ENCODE results near the gene KIAA0825.
A peak's percentile ranks its signal among the peaks of the same experiment; 100 is the strongest.

KIAA0825 gene

GRCh38 chr5:94240993-94241651 is 377.3 kb downstream of the KIAA0825 start:
- peaks cover 0 to 1% (median 0%) of the 10 kb centered on the region in 5 experiments for H3K9me3 ChIP-seq (ENCODE audit: control extremely low read depth in 1 of 5, control insufficient read depth in 4 of 5, insufficient read depth in 2 of 5, low read depth in 1 of 5, low read length in 4 of 5)
- no peaks in the 10 kb centered on the region for H3K27me3 ChIP-seq (replicated peaks in 2 of 5; ENCODE audit: control insufficient read depth in 4 of 5, insufficient read depth in 5 of 5, low read length in 4 of 5)
- POLR2A ChIA-PET, result no interaction called here
- WGBS (ENCODE audit: insufficient coverage), result 100% methylated on average over 1 of the region's 3 CpGs
- H3K27ac ChIP-seq (ENCODE audit: insufficient read depth in 1 of 2, low read depth in 1 of 2, low read length in 2 of 2, poor library complexity in 1 of 2, severe bottlenecking in 2 of 2), result no peak overlapping the region
- no peak for DNase-seq
- H3K4me1 ChIP-seq (ENCODE audit: control extremely low read depth in 1 of 4, control insufficient read depth in 4 of 4, insufficient read depth in 4 of 4, low read length in 3 of 4), result peaks cover 0 to 15% (median 5%) of the 10 kb centered on the region in 4 experiments
- H3K4me3 ChIP-seq (ENCODE audit: control insufficient read depth in 1 of 7, extremely low read depth in 1 of 7, insufficient read depth in 4 of 7, low read depth in 2 of 7, low read length in 6 of 7), result no peak overlapping the region
- CTCF ChIA-PET, result no interaction called here
- H3K36me3 ChIP-seq (ENCODE audit: control insufficient read depth in 4 of 4, insufficient read depth in 4 of 4, low read length in 3 of 4), result no peaks in the 10 kb centered on the region

GRCh38 chr5:94240596-94240992 is 377.8 kb downstream of the KIAA0825 start:
- CTCF ChIA-PET, result no interaction called here

GRCh38 chr5:94240134-94240533 is 378.3 kb downstream of the KIAA0825 start:
- POLR2A ChIA-PET, result no interaction called here

More at GRCh38 chr5:94240596-94240992, 377.8 kb downstream of the KIAA0825 start:
- DNase-seq, result no peak
- H3K36me3 ChIP-seq (ENCODE audit: control insufficient read depth in 4 of 4, insufficient read depth in 4 of 4, low read length in 3 of 4), result no peaks in the 10 kb centered on the region
- POLR2A ChIA-PET, result no interaction called here
- no peak overlapping the region for H3K4me3 ChIP-seq (ENCODE audit: control insufficient read depth in 1 of 7, extremely low read depth in 1 of 7, insufficient read depth in 4 of 7, low read depth in 2 of 7, low read length in 6 of 7)
- WGBS (ENCODE audit: insufficient coverage), result 100% methylated on average over 5 of the region's 5 CpGs
- no peaks in the 10 kb centered on the region for H3K27me3 ChIP-seq (replicated peaks in 2 of 5; ENCODE audit: control insufficient read depth in 4 of 5, insufficient read depth in 5 of 5, low read length in 4 of 5)
- peaks cover 0 to 9% (median 2%) of the 10 kb centered on the region in 4 experiments for H3K4me1 ChIP-seq (ENCODE audit: control extremely low read depth in 1 of 4, control insufficient read depth in 4 of 4, insufficient read depth in 4 of 4, low read length in 3 of 4)
- peaks cover 0 to 7% (median 2%) of the 10 kb centered on the region in 5 experiments for H3K9me3 ChIP-seq (ENCODE audit: control extremely low read depth in 1 of 5, control insufficient read depth in 4 of 5, insufficient read depth in 2 of 5, low read depth in 1 of 5, low read length in 4 of 5)
- H3K27ac ChIP-seq (ENCODE audit: insufficient read depth in 1 of 2, low read depth in 1 of 2, low read length in 2 of 2, poor library complexity in 1 of 2, severe bottlenecking in 2 of 2), result no peak overlapping the region

GRCh38 chr5:94239266-94239665 is 379.1 kb downstream of the KIAA0825 start:
- no peaks in the 10 kb centered on the region for H3K36me3 ChIP-seq (ENCODE audit: control insufficient read depth in 4 of 4, insufficient read depth in 4 of 4, low read length in 3 of 4)
- no peak overlapping the region for H3K27ac ChIP-seq (ENCODE audit: insufficient read depth in 1 of 2, low read depth in 1 of 2, low read length in 2 of 2, poor library complexity in 1 of 2, severe bottlenecking in 2 of 2)
- no peak overlapping the region for H3K4me3 ChIP-seq (ENCODE audit: control insufficient read depth in 1 of 7, extremely low read depth in 1 of 7, insufficient read depth in 4 of 7, low read depth in 2 of 7, low read length in 6 of 7)
- WGBS (ENCODE audit: insufficient coverage), result 83% methylated on average over 1 of the region's 2 CpGs
- no peak for DNase-seq
- POLR2A ChIA-PET, result no interaction called here
- peaks cover 3 to 20% (median 5%) of the 10 kb centered on the region in 5 experiments for H3K9me3 ChIP-seq (ENCODE audit: control extremely low read depth in 1 of 5, control insufficient read depth in 4 of 5, insufficient read depth in 2 of 5, low read depth in 1 of 5, low read length in 4 of 5)
- H3K4me1 ChIP-seq (ENCODE audit: control extremely low read depth in 1 of 4, control insufficient read depth in 4 of 4, insufficient read depth in 4 of 4, low read length in 3 of 4), result no peaks in the 10 kb centered on the region
- H3K27me3 ChIP-seq (replicated peaks in 2 of 5; ENCODE audit: control insufficient read depth in 4 of 5, insufficient read depth in 5 of 5, low read length in 4 of 5), result no peaks in the 10 kb centered on the region
- CTCF ChIA-PET, result no interaction called here

More at GRCh38 chr5:94240134-94240533, 378.3 kb downstream of the KIAA0825 start:
- peaks cover 0 to 5% (median 0%) of the 10 kb centered on the region in 4 experiments for H3K4me1 ChIP-seq (ENCODE audit: control extremely low read depth in 1 of 4, control insufficient read depth in 4 of 4, insufficient read depth in 4 of 4, low read length in 3 of 4)
- no peak for DNase-seq
- CTCF ChIA-PET, result no interaction called here
- 93% methylated on average over 2 of the region's 3 CpGs for WGBS (ENCODE audit: insufficient coverage)
- no peaks in the 10 kb centered on the region for H3K27me3 ChIP-seq (replicated peaks in 2 of 5; ENCODE audit: control insufficient read depth in 4 of 5, insufficient read depth in 5 of 5, low read length in 4 of 5)
- no peaks in the 10 kb centered on the region for H3K36me3 ChIP-seq (ENCODE audit: control insufficient read depth in 4 of 4, insufficient read depth in 4 of 4, low read length in 3 of 4)
- H3K4me3 ChIP-seq (ENCODE audit: control insufficient read depth in 1 of 7, extremely low read depth in 1 of 7, insufficient read depth in 4 of 7, low read depth in 2 of 7, low read length in 6 of 7), result no peak overlapping the region
- peaks cover 2 to 11% (median 4%) of the 10 kb centered on the region in 5 experiments for H3K9me3 ChIP-seq (ENCODE audit: control extremely low read depth in 1 of 5, control insufficient read depth in 4 of 5, insufficient read depth in 2 of 5, low read depth in 1 of 5, low read length in 4 of 5)
- no peak overlapping the region for H3K27ac ChIP-seq (ENCODE audit: insufficient read depth in 1 of 2, low read depth in 1 of 2, low read length in 2 of 2, poor library complexity in 1 of 2, severe bottlenecking in 2 of 2)

- ChIA-PET CTCF (no interaction called here), POLR2A (no interaction called here)
- no peak overlapping the region for H3K4me3 ChIP-seq (ENCODE audit: control insufficient read depth in 1 of 7, extremely low read depth in 1 of 7, insufficient read depth in 4 of 7, low read depth in 2 of 7, low read length in 6 of 7)
Observed at GRCh38 chr5:94234987-94235386, 383.4 kb downstream of the KIAA0825 start.

GRCh38 chr5:94228791-94229190 is 389.6 kb downstream of the KIAA0825 start:
- ChIA-PET POLR2A (no interaction called here), CTCF (no interaction called here)
- Histone ChIP-seq H3K4me3 (ENCODE audit: control insufficient read depth in 1 of 7, extremely low read depth in 1 of 7, insufficient read depth in 4 of 7, low read depth in 2 of 7, low read length in 6 of 7) (no peak overlapping the region), H3K9me3 (ENCODE audit: control extremely low read depth in 1 of 5, control insufficient read depth in 4 of 5, insufficient read depth in 2 of 5, low read depth in 1 of 5, low read length in 4 of 5) (peaks cover 0 to 8% (median 0%) of the 10 kb centered on the region in 5 experiments), H3K4me1 (ENCODE audit: control extremely low read depth in 1 of 4, control insufficient read depth in 4 of 4, insufficient read depth in 4 of 4, low read length in 3 of 4) (peaks cover 0 to 3% (median 2%) of the 10 kb centered on the region in 4 experiments), H3K36me3 (ENCODE audit: control insufficient read depth in 4 of 4, insufficient read depth in 4 of 4, low read length in 3 of 4) (no peaks in the 10 kb centered on the region), H3K27me3 (replicated peaks in 2 of 5; ENCODE audit: control insufficient read depth in 4 of 5, insufficient read depth in 5 of 5, low read length in 4 of 5) (no peaks in the 10 kb centered on the region), H3K27ac (ENCODE audit: insufficient read depth in 1 of 2, low read depth in 1 of 2, low read length in 2 of 2, poor library complexity in 1 of 2, severe bottlenecking in 2 of 2) (no peak overlapping the region)
- DNase-seq, result no peak

More at GRCh38 chr5:94234987-94235386, 383.4 kb downstream of the KIAA0825 start:
- Histone ChIP-seq H3K4me1 (ENCODE audit: control extremely low read depth in 1 of 4, control insufficient read depth in 4 of 4, insufficient read depth in 4 of 4, low read length in 3 of 4) (no peaks in the 10 kb centered on the region), H3K9me3 (ENCODE audit: control extremely low read depth in 1 of 5, control insufficient read depth in 4 of 5, insufficient read depth in 2 of 5, low read depth in 1 of 5, low read length in 4 of 5) (peaks cover 3 to 20% (median 5%) of the 10 kb centered on the region in 5 experiments), H3K27ac (ENCODE audit: insufficient read depth in 1 of 2, low read depth in 1 of 2, low read length in 2 of 2, poor library complexity in 1 of 2, severe bottlenecking in 2 of 2) (no peak overlapping the region), H3K27me3 (replicated peaks in 2 of 5; ENCODE audit: control insufficient read depth in 4 of 5, insufficient read depth in 5 of 5, low read length in 4 of 5) (no peaks in the 10 kb centered on the region), H3K36me3 (ENCODE audit: control insufficient read depth in 4 of 4, insufficient read depth in 4 of 4, low read length in 3 of 4) (no peaks in the 10 kb centered on the region)
- no peak for DNase-seq
- no CpG with 5 or more reads among the region's 1 CpG for WGBS (ENCODE audit: insufficient coverage)

- H3K36me3 ChIP-seq (ENCODE audit: control insufficient read depth in 4 of 4, insufficient read depth in 4 of 4, low read length in 3 of 4), result no peaks in the 10 kb centered on the region
- H3K27ac ChIP-seq (ENCODE audit: insufficient read depth in 1 of 2, low read depth in 1 of 2, low read length in 2 of 2, poor library complexity in 1 of 2, severe bottlenecking in 2 of 2), result no peak overlapping the region
- WGBS (ENCODE audit: insufficient coverage), result 45% methylated on average over 1 of the region's 2 CpGs
- POLR2A ChIA-PET, result no interaction called here
- peaks cover 0 to 8% (median 0%) of the 10 kb centered on the region in 5 experiments for H3K9me3 ChIP-seq (ENCODE audit: control extremely low read depth in 1 of 5, control insufficient read depth in 4 of 5, insufficient read depth in 2 of 5, low read depth in 1 of 5, low read length in 4 of 5)
- CTCF ChIA-PET, result no interaction called here
- H3K4me3 ChIP-seq (ENCODE audit: control insufficient read depth in 1 of 7, extremely low read depth in 1 of 7, insufficient read depth in 4 of 7, low read depth in 2 of 7, low read length in 6 of 7), result peak overlapping the region in 1 of 7 experiments; percentile 23
- peak; percentile 17 to 85 (median 70) for DNase-seq
- peaks cover 5 to 26% (median 18%) of the 10 kb centered on the region in 4 experiments for H3K4me1 ChIP-seq (ENCODE audit: control extremely low read depth in 1 of 4, control insufficient read depth in 4 of 4, insufficient read depth in 4 of 4, low read length in 3 of 4)
- no peaks in the 10 kb centered on the region for H3K27me3 ChIP-seq (replicated peaks in 2 of 5; ENCODE audit: control insufficient read depth in 4 of 5, insufficient read depth in 5 of 5, low read length in 4 of 5)
Observed at GRCh38 chr5:94223235-94223634, 395.2 kb downstream of the KIAA0825 start.
